VCaP (cell line): ENCODE measurements around the gene EVI5L.

ENCODE experiments used
- H3K27ac ChIP-seq: fragments of 450-650 bp; 2 replicates; pipeline ENCODE4 v1.5.1; 2017
- CTCF ChIP-seq: fragments of 450-650 bp; conservative IDR thresholded peaks from 2 replicates; pipeline ENCODE4 v1.5.1; 2017; ENCODE audit warnings: mild to moderate bottlenecking, moderate library complexity

EVI5L gene

GRCh38 chr19:7905859-7906258, 75.8 kb downstream of the EVI5L start:
- no peak for TF ChIP-seq CTCF
- H3K27ac ChIP-seq: no peak overlapping the region; the same call in 1 of the 2 replicates

GRCh38 chr19:7907122-7907521, 77.1 kb downstream of the EVI5L start:
- no peak overlapping the region for H3K27ac ChIP-seq
- no peak for TF ChIP-seq CTCF

- no peak for TF ChIP-seq CTCF
- H3K27ac ChIP-seq: no peak overlapping the region
Observed at GRCh38 chr19:7907544-7907943, 77.5 kb downstream of the EVI5L start.

- TF ChIP-seq CTCF: no peak
- H3K27ac ChIP-seq: no peak overlapping the region
Observed at GRCh38 chr19:7908078-7908699, 78.2 kb downstream of the EVI5L start.

- TF ChIP-seq CTCF: no peak
Observed at GRCh38 chr19:7908742-7909461, 78.9 kb downstream of the EVI5L start.

GRCh38 chr19:7909471-7910067, 79.6 kb downstream of the EVI5L start:
- H3K27ac ChIP-seq: no peak overlapping the region
- no peak for TF ChIP-seq CTCF

More at GRCh38 chr19:7908742-7909461, 78.9 kb downstream of the EVI5L start:
- no peak overlapping the region for H3K27ac ChIP-seq

- no peak overlapping the region for H3K27ac ChIP-seq
Observed at GRCh38 chr19:7910321-7911161, 80.5 kb downstream of the EVI5L start.

More at GRCh38 chr19:7910321-7911161, 80.5 kb downstream of the EVI5L start:
- TF ChIP-seq CTCF: no peak
